Measurements from ENCODE around the gene RBM47. TPM values are rescaled to one million over a fixed set of nuclear protein-coding genes. Genes with fewer than 3 reads are reported as not detected.

RBM47 gene
- total and polyA plus RNA-seq, 9 of the 15 experiments (the other 6 are each of a cell fraction or from before 2014, with no cell fraction given): 1.4 to 6.4 (median 3.3) TPM

DNA sequence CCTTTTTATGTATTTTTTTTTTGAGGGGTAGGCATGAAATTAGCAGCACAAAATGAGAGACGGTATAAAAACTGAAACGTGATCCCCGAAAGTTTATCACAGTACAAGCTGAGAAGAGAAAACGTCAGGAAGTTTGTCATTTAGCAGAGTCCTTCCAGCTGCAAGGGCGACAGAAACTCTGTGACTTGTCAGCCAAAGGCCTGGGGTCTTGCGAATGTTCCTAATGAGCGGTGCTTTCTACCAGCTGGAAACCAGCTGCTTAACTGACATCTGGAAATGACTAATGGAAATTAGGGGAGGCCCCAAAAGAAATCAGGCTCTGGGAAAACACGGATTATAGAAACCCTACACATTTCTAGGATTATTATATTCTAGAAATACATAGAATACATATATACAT is 228.0 kb downstream of the RBM47 start:
- ATAC-seq: no peak
- no peaks in the 10 kb centered on the region for H3K9me1 ChIP-seq (ENCODE audit: control insufficient read depth, insufficient read depth, low read length)
- H3K9ac ChIP-seq (ENCODE audit: insufficient read depth in 1 of 2, low read depth in 2 of 2, low read length in 2 of 2): no peak overlapping the region
- ChIA-PET POLR2A (no interaction called here), CTCF (ENCODE audit: low intra/inter-chr PET ratio) (no interaction called here)
- no peak for FAIRE-seq
- in situ Hi-C loops (cut with MboI) (no loop called here), intact Hi-C loops (cut with micrococcal nuclease) (no loop called here)
- DNase-seq (ENCODE audit: extremely low read depth in 1 of 4, low spot score in 3 of 4): no peak
- no peak overlapping the region for H3K4me2 ChIP-seq (ENCODE audit: insufficient read depth, low read length)
- H3K4me1 ChIP-seq (replicated peaks in 1 of 2; ENCODE audit: control insufficient read depth in 2 of 2, insufficient read depth in 2 of 2, low read length in 2 of 2): no peaks in the 10 kb centered on the region
- no peaks in the 10 kb centered on the region for H3K79me2 ChIP-seq (ENCODE audit: control insufficient read depth, insufficient read depth, low read length)
- no peaks in the 10 kb centered on the region; the same call in 1 of the 2 replicates for H4K20me1 ChIP-seq (replicated peaks; ENCODE audit: control insufficient read depth, insufficient read depth, low read length)
- no peak overlapping the region for H3K4me3 ChIP-seq
- peaks cover 22 to 27% of the 10 kb centered on the region in 2 experiments; a peak in 4 of 5 replicates for H3K27me3 ChIP-seq (ENCODE audit: control insufficient read depth in 2 of 2, insufficient read depth in 2 of 2, low read length in 2 of 2)
- no TSS peak for BruUV-seq (replicated peaks)
- no peaks in the 10 kb centered on the region for H3K9me3 ChIP-seq (replicated peaks; ENCODE audit: control insufficient read depth, insufficient read depth, low read depth, low read length)
- no peak overlapping the region for H2AFZ ChIP-seq (ENCODE audit: low read depth, low read length)
- no peaks in the 10 kb centered on the region for H3K36me3 ChIP-seq (ENCODE audit: control insufficient read depth, insufficient read depth, low read length)
- H3K27ac ChIP-seq (ENCODE audit: extremely low read depth, low read depth, low read length): no peak overlapping the region
- WGBS (ENCODE audit: insufficient coverage, low coverage, missing lambda C conversion rate): 7% methylated on average over 8 of the region's 8 CpGs
- no peak for TF ChIP-seq GATAD2B (IDR thresholded peaks at IDR 0.05; ENCODE audit: borderline replicate concordance)
- no peak for TF ChIP-seq FOXJ2 (tag; IDR thresholded peaks at IDR 0.05)
- TF ChIP-seq, protein P1, sequence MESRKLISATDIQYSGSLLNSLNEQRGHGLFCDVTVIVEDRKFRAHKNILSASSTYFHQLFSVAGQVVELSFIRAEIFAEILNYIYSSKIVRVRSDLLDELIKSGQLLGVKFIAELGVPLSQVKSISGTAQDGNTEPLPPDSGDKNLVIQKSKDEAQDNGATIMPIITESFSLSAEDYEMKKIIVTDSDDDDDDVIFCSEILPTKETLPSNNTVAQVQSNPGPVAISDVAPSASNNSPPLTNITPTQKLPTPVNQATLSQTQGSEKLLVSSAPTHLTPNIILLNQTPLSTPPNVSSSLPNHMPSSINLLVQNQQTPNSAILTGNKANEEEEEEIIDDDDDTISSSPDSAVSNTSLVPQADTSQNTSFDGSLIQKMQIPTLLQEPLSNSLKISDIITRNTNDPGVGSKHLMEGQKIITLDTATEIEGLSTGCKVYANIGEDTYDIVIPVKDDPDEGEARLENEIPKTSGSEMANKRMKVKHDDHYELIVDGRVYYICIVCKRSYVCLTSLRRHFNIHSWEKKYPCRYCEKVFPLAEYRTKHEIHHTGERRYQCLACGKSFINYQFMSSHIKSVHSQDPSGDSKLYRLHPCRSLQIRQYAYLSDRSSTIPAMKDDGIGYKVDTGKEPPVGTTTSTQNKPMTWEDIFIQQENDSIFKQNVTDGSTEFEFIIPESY (CRISPR knock-in tag; IDR thresholded peaks at IDR 0.05): no peak
- TF ChIP-seq, protein P2, sequence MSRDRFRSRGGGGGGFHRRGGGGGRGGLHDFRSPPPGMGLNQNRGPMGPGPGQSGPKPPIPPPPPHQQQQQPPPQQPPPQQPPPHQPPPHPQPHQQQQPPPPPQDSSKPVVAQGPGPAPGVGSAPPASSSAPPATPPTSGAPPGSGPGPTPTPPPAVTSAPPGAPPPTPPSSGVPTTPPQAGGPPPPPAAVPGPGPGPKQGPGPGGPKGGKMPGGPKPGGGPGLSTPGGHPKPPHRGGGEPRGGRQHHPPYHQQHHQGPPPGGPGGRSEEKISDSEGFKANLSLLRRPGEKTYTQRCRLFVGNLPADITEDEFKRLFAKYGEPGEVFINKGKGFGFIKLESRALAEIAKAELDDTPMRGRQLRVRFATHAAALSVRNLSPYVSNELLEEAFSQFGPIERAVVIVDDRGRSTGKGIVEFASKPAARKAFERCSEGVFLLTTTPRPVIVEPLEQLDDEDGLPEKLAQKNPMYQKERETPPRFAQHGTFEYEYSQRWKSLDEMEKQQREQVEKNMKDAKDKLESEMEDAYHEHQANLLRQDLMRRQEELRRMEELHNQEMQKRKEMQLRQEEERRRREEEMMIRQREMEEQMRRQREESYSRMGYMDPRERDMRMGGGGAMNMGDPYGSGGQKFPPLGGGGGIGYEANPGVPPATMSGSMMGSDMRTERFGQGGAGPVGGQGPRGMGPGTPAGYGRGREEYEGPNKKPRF (IDR thresholded peaks at IDR 0.05; ENCODE audit: low read depth, low read length): no peak
- TF ChIP-seq C11orf30 (IDR thresholded peaks at IDR 0.05; ENCODE audit: low read depth): no peak
- TF ChIP-seq MCM5 (IDR thresholded peaks at IDR 0.05; ENCODE audit: low read depth): no peak
- TF ChIP-seq ZNF511 (CRISPR knock-in tag; IDR thresholded peaks at IDR 0.05): no peak
- no peak for TF ChIP-seq RNF2 (IDR thresholded peaks at IDR 0.05)
- no peak for TF ChIP-seq ZNF407 (IDR thresholded peaks at IDR 0.05; ENCODE audit: low read depth)
- no peak for TF ChIP-seq CCNT2 (IDR thresholded peaks at IDR 0.05; ENCODE audit: borderline replicate concordance, extremely low read depth, insufficient read length, low read depth, low read length)
